ENCODE measurements around the gene GAS2L1.
A peak's percentile ranks its signal among the peaks of the same experiment; 100 is the strongest.

Gene GAS2L1

GRCh38 chr22:29306175-29306834, at the start of gene GAS2L1:
GAS2L1 (plus strand) TSS chr22:29306650; CDS start chr22:29308106, 1,456 bp downstream.
- peak; percentile 84 for DNase-seq

GRCh38 chr22:29257751-29258181, 48.7 kb upstream of the GAS2L1 start:
- DNase-seq, result no peak

DNA sequence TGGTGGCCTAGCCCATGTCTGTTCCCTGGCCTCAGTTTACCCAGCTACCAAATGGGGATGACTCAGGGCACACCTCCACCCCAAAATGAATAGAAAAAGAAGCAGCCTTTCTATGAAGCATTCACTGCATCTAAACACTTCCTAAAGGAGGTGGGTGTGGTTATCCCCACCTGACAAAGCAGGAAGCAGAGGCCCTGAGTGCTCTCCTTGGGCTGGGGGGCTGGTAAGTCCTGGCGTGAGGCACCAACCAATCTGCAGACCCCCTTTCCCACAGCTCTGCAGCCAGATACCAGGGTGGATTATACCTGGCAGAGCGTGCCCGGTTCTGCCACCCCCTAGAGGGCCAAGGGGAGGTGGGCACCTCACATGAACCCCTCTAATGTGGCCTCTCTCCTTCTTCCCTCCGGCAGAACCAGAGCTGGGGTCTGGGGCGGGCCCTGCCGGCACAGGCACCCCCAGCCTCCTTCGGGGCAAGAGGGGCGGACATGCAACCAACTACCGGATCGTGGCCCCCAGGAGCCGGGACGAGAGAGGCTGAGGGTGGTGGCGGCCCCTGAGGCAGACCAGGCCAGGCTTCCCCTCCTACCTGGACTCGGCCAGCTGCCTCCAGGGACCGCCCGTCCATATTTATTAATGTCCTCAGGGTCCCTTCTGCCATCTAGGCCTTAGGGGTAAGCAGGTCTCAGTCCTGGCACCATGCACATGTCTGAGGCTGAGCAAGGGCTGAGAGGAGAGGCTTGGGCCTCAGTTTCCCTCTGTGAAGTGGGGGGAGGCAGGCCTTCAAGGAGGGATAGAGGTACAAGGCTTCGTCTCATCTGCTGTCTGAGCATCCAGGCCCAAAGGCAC, 47.8 kb upstream of the GAS2L1 start:
- DNase-seq, result no peak

DNA sequence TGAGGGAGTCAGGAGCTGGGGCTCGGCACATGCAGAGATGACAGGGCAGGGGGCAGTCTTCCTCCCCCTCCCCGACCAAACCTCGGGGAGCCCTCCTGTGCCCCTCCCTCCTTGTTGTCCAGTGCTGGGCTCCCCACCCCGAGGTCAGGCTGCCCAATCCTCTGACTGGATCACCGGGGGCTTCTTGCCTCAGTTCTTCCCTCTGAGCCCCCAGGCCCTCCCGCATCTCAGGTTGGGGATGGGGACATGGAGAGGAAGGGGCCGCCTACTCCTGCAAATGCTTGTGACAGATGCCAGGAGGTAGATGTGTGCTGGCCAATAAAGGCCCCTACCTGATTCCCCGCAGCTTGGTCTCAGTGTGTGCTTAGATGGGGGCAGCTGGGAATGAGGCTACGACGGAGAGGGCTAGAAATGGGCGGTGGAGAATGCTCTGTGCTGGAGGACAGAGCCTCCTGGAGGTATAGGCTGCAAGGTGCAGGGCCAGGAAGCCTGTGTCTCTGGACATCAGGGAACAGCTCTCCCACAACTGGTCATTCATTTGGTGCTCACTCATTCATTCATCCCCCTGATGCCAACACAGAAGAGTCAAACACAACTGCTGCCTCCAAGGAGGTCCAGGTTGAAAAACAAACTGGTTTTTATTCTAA, 47.1 kb upstream of the GAS2L1 start:
- DNase-seq, result peak; percentile 30

- no peak for DNase-seq
These were observed 46.4 kb upstream of the GAS2L1 start for GRCh38 chr22:29260031-29260560.

DNA sequence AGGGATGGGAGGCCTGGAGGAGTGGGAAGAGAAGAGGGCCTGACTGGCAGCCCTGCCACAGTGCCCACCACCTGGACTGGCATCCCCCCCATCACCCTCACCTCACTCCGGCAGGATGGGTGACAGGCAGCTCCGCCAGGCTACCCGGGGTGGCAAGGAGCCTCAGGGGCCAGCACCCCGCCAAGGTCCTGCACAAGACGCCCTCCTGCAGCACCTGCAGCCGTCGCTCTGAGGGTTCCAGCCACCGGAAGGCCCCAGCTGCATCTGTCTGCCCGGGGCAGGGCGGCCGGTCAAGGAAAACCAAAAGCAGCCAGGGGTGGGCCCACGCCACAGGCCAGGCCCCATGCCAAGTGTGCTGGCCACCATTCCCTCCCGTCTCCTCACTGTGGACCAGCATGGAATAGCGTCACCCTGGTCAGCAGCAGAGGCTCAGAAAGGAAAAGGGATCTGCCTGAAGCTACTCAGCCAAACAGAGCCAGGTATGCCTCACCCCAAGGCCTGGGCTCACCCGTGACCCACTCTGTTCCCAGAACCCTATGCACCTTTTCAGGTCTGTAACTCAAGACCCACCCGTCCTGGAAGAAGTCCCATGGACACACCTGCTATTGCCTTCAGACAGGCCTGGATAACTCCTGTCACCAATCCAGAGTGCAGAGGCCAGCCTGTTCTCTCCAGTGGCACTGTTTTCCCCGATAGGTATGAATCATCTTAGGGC, 45.7 kb upstream of the GAS2L1 start:
- no peak for DNase-seq

GRCh38 chr22:29263791-29264276, 42.6 kb upstream of the GAS2L1 start:
- DNase-seq, result no peak

GRCh38 chr22:29265305-29265704, 41.1 kb upstream of the GAS2L1 start:
- no peak for DNase-seq

GRCh38 chr22:29265929-29266328, 40.5 kb upstream of the GAS2L1 start:
- peak; percentile 66 for DNase-seq

- peak; percentile 70 for DNase-seq
These were observed 39.6 kb upstream of the GAS2L1 start for GRCh38 chr22:29266564-29267461.

- DNase-seq, result no peak
These were observed 39.0 kb upstream of the GAS2L1 start for GRCh38 chr22:29267462-29267857.

DNA sequence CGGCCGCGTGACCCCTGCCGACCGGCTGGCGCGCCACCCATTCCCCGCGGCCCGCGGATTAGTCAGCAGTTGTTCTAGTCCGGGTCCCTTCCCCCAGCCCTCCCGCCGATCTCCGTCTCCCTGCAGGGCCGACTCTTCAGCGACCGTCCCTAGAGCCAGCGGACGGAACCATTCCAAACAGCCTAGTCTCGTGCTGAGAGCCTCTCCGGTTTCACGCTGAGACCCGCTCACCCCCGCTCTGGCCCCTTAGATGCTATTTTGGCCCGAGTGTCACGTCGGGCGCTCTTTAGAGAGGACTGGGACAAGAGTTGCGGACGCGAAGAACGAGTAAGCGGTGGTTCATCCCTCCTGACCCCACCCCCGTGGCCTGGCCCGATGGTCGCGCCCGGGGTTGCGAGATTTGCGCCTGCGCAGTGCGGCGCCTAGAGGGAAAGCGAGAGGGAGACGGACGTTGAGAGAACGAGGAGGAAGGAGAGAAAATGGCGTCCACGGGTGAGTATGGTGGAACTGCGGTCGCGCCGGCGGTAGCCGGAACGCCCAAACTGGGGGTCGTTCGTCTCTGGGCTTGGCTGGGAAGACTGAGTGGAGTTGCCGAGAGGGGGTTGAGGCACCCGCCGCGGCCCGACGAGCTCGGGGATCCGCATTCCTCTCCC, 38.5 kb upstream of the GAS2L1 start, which contains the start of the genes EWSR1 and RHBDD3:
EWSR1 (plus strand) TSS at position 411 of the 653 bp plus-strand sequence; CDS start at position 480, 69 bp downstream.
RHBDD3 (minus strand) TSS at position 124 of the 653 bp plus-strand sequence. CDS start 2,355 bp downstream, outside the sequence.
- DNase-seq, result peak; percentile 98

- DNase-seq, result peak; percentile 62
These were observed 37.8 kb upstream of the GAS2L1 start for GRCh38 chr22:29268511-29269229.

- DNase-seq, result no peak
These were observed 37.2 kb upstream of the GAS2L1 start for GRCh38 chr22:29269230-29269604.

GRCh38 chr22:29269731-29270474, 36.5 kb upstream of the GAS2L1 start:
- DNase-seq, result peak; percentile 18

GRCh38 chr22:29270475-29271271, 35.8 kb upstream of the GAS2L1 start:
- no peak for DNase-seq

DNA sequence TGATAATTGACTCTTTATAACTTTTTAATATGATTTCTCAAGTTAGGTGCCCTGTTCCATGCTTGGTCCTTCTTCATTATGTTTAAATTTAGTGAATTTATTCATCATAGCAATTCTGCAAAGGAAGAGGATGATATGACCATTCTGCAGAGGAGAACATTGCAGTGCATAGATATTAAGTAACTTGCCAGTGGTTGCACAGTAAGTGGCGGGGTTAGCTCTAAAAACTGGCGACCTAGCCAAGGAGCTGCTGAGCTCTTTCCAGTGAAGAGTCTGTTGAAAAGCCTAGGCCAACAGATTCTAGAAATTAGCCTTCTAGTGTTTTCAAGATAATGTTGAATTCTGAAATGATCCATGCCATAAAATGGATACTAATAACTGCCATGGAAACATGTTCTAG, 33.8 kb upstream of the GAS2L1 start:
- no peak for DNase-seq

- no peak for DNase-seq
These were observed 31.3 kb upstream of the GAS2L1 start for GRCh38 chr22:29275167-29275566.
